GM12878 (cell line): Measurements from ENCODE around the gene ABCC9.

Experiments
- CREB1 ChIP-seq: IDR thresholded peaks from 2 replicates; pipeline ENCODE4 v1.6.1; 2012; ENCODE audit warnings: low read depth, mild to moderate bottlenecking, inconsistent platforms
- CTCF ChIP-seq, 3 experiments: IDR thresholded peaks in 2 of 3; conservative IDR thresholded peaks in 1 of 3; 2 replicates each; pipeline ENCODE4 v1.5.1; 2011; ENCODE audit warnings: low read depth in 3 of 3, low read length in 3 of 3, mild to moderate bottlenecking in 3 of 3, control low read depth in 2 of 3, moderate library complexity in 2 of 3, inconsistent platforms in 1 of 3, mixed read lengths in 1 of 3; ENCODE audit not compliant: control insufficient read depth in 2 of 3, insufficient read depth in 1 of 3; ENCODE audit errors: extremely low read depth in 1 of 3
- EP300 ChIP-seq, 2 experiments: fragments of 150-350 bp in 1 of 2; IDR thresholded peaks; 2 replicates each; pipeline ENCODE4 v1.6.1; 2011 to 2012; ENCODE audit warnings: low read depth in 2 of 2, low read length in 2 of 2, borderline replicate concordance in 1 of 2, improper control_type of control experiment in 1 of 2, inconsistent platforms in 1 of 2; ENCODE audit not compliant: control insufficient read depth in 1 of 2
- NR2C1 ChIP-seq: fragments of 450-650 bp; IDR thresholded peaks from 2 replicates; pipeline ENCODE4 v1.6.1; 2017; ENCODE audit warnings: antibody characterized with exemption, mild to moderate bottlenecking, moderate library complexity
- POLR2AphosphoS5 ChIP-seq: IDR thresholded peaks from 2 replicates; pipeline ENCODE4 v1.6.1; 2011; ENCODE audit warnings: mild to moderate bottlenecking, low read length, inconsistent platforms
- STAT1 ChIP-seq: fragments of 450-650 bp; conservative IDR thresholded peaks from 2 replicates; pipeline ENCODE4 v1.6.1; 2014; ENCODE audit warnings: antibody characterized with exemption, mild to moderate bottlenecking

DNA sequence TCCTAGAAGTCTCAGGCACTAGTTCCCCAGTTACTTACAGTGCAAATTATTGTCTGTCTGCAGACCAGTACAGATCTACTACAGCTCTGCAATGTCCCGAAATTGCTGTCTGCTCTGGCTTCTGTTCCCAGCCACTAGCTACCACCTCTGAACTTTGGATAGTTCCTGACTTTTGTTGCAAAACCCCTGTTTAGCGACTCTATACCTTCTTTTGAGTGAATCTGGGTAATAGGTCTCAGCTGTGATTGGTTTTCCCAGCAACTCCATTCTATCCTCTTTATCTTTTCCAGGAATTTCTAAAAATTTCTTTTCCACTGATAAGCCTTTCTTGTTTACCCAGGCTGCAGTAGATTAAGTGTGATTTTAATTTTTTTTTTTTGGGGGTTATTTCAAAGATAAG is 183.5 kb downstream of the ABCC9 start:
- TF ChIP-seq STAT1 (no peak), CTCF (IDR thresholded peaks at IDR 0.05 in 2 of 3, conservative IDR thresholded peaks at IDR 0.05 in 1 of 3; ENCODE audit: control insufficient read depth in 2 of 3, extremely low read depth in 1 of 3, insufficient read depth in 1 of 3, low read depth in 3 of 3, low read length in 3 of 3) (no peak), POLR2AphosphoS5 (no peak), NR2C1 (no peak), CREB1 (no peak), EP300 (IDR thresholded peaks at IDR 0.05; ENCODE audit: borderline replicate concordance in 1 of 2, control insufficient read depth in 1 of 2, low read depth in 2 of 2, low read length in 2 of 2) (no peak)
